ENCODE results near the gene HOXD3. TPM values are rescaled to one million over a fixed set of nuclear protein-coding genes. Genes with fewer than 3 reads are reported as not detected.

The HOXD3 gene
- total and polyA plus RNA-seq, 9 donors = 6.7 to 18.7 (median 14.8) TPM

DNA sequence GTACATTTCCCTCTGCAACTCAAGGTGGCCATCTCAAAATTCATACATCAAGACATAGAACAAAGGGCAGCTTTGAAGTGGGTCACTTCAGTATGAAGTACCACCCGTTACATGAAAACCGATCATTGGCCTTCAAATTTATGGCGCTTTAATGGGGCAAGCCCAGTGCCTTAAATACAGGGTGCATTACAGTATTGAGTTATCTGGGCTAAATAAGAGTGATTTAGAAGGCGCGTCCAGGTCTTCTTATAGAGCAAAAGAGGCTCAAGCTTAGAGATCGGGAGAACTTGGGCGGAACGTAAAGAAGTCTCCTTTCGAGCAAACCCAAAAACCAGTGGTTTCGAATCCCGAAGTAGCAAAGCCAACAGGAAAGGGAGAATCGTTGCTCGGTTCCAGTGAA, 7.1 kb downstream of the HOXD3 start:
- no peak for TF ChIP-seq POLR2A (IDR thresholded peaks at IDR 0.05)
- TF ChIP-seq, protein P1, sequence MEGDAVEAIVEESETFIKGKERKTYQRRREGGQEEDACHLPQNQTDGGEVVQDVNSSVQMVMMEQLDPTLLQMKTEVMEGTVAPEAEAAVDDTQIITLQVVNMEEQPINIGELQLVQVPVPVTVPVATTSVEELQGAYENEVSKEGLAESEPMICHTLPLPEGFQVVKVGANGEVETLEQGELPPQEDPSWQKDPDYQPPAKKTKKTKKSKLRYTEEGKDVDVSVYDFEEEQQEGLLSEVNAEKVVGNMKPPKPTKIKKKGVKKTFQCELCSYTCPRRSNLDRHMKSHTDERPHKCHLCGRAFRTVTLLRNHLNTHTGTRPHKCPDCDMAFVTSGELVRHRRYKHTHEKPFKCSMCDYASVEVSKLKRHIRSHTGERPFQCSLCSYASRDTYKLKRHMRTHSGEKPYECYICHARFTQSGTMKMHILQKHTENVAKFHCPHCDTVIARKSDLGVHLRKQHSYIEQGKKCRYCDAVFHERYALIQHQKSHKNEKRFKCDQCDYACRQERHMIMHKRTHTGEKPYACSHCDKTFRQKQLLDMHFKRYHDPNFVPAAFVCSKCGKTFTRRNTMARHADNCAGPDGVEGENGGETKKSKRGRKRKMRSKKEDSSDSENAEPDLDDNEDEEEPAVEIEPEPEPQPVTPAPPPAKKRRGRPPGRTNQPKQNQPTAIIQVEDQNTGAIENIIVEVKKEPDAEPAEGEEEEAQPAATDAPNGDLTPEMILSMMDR (IDR thresholded peaks at IDR 0.05) = no peak
- TF ChIP-seq EP300 (IDR thresholded peaks at IDR 0.05) = no peak
- Histone ChIP-seq H3K27ac (no peak overlapping the region), H3K27me3 (no peaks in the 10 kb centered on the region), H3K36me3 (no peaks in the 10 kb centered on the region), H3K9me3 (peaks cover 0 to 4% of the 10 kb centered on the region in 2 donors), H3K4me1 (ENCODE audit: insufficient read depth) (peaks cover 3% of the 10 kb centered on the region), H3K4me3 (no peak overlapping the region)
- intact Hi-C loops (cut with DNase I) = no loop called here
- no peak for DNase-seq
- 91 to 95% (median 93%) methylated on average over 13 of the region's 13 CpGs for WGBS, 3 donors

- H3K36me3 ChIP-seq = no peaks in the 10 kb centered on the region
- peak overlapping the region; percentile 22 for H3K4me3 ChIP-seq
- H3K4me1 ChIP-seq (ENCODE audit: insufficient read depth) = peaks cover 3% of the 10 kb centered on the region
- H3K27ac ChIP-seq = no peak overlapping the region
- intact Hi-C loops (cut with DNase I) = no loop called here
- DNase-seq = peak in 3 of 5 donors; percentile 13 to 23 (median 14)
- no peak for TF ChIP-seq EP300 (IDR thresholded peaks at IDR 0.05)
- no peak for TF ChIP-seq POLR2A (IDR thresholded peaks at IDR 0.05)
- TF ChIP-seq, protein P1 (IDR thresholded peaks at IDR 0.05) = no peak
- 35 to 62% (median 52%) methylated on average over 52 of the region's 52 CpGs for WGBS, 3 donors
- peaks cover 0 to 4% of the 10 kb centered on the region in 2 donors for H3K9me3 ChIP-seq
- H3K27me3 ChIP-seq = no peaks in the 10 kb centered on the region
Measured at GRCh38 chr2:176164611-176165369, 7.7 kb downstream of the HOXD3 start.

GRCh38 chr2:176165370-176166050, 8.4 kb downstream of the HOXD3 start:
- WGBS, 3 donors = 27 to 54% (median 35%) methylated on average over 26 of the region's 26 CpGs
- peaks cover 0 to 4% of the 10 kb centered on the region in 2 donors for H3K9me3 ChIP-seq
- no peaks in the 10 kb centered on the region for H3K36me3 ChIP-seq
- H3K4me3 ChIP-seq = peak overlapping the region; percentile 22
- DNase-seq = peak in 3 of 5 donors; percentile 47 to 63 (median 59)
- H3K27me3 ChIP-seq = no peaks in the 10 kb centered on the region
- peak overlapping the region in 1 of 2 donors; percentile 25 for H3K27ac ChIP-seq
- peaks cover 3% of the 10 kb centered on the region for H3K4me1 ChIP-seq (ENCODE audit: insufficient read depth)
- intact Hi-C loops (cut with DNase I) = no loop called here
- TF ChIP-seq, protein P1 (IDR thresholded peaks at IDR 0.05) = no peak
- TF ChIP-seq POLR2A (IDR thresholded peaks at IDR 0.05) = no peak
- TF ChIP-seq EP300 (IDR thresholded peaks at IDR 0.05) = no peak

DNA sequence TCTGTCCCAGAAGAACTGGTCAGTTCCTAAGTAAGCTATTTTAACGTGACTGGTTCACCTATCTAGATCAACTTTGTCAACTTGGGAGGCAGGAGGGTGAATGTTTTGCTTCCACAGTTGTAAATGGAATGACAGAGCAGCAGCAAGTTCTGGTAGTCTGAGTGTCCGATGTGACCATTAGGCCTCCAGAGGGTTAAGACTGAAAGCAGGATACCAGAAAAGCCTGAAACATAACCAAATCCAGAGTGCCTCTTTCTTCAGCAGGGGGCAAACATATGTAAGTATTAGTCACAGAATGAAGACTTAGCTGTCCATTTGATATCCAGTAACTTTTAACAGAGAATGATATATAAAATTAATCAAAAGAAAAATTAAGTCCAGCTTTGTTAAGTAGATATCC, 9.2 kb downstream of the HOXD3 start:
- no peak overlapping the region for H3K27ac ChIP-seq
- intact Hi-C loops (cut with DNase I) = no loop called here
- peaks cover 0 to 4% of the 10 kb centered on the region in 2 donors for H3K9me3 ChIP-seq
- no peaks in the 10 kb centered on the region for H3K27me3 ChIP-seq
- H3K4me3 ChIP-seq = no peak overlapping the region
- H3K36me3 ChIP-seq = no peaks in the 10 kb centered on the region
- 61 to 75% (median 66%) methylated on average over 2 of the region's 2 CpGs for WGBS, 3 donors
- H3K4me1 ChIP-seq (ENCODE audit: insufficient read depth) = peaks cover 3% of the 10 kb centered on the region
- TF ChIP-seq EP300 (IDR thresholded peaks at IDR 0.05) (no peak), POLR2A (IDR thresholded peaks at IDR 0.05) (no peak)
- TF ChIP-seq, protein P1 (IDR thresholded peaks at IDR 0.05) = no peak
- DNase-seq = no peak
